GM21717 (cell line): Measurements from ENCODE around the gene POLA1.

ENCODE experiments used
- ATAC-seq: cut with Tn5 transposase; IDR thresholded peaks from one replicate; pipeline ENCODE4 v1.9.1; 2021; ENCODE audit warnings: mild to moderate bottlenecking, moderate library complexity; ENCODE audit not compliant: unreplicated experiment

POLA1 gene

DNA sequence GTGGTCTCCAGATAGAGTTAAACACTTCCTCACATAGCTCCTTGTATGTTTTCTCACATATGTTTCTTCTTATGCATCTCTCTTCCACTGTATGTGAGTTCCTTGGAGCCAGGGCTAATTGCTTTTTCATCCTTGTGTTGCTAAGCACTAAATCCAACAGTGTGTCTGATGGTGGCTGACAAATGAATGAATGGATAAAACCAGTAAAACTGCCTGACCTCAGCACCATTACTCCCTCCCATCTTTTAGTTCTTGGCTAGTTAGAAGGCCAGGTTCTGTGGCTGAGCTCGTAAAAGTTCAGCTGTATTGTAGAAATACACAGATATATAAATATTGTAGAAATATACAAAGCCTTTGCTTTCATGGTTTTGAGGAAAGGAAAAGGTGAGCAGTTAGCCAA lies 271.7 kb downstream of the POLA1 start:
- ATAC-seq, result no peak

- no peak for ATAC-seq
Observed at GRCh38 chrX:24969812-24970211, 276.1 kb downstream of the POLA1 start.

GRCh38 chrX:24979081-24979480 lies 285.4 kb downstream of the POLA1 start:
- ATAC-seq, result no peak

GRCh38 chrX:24981030-24981429 lies 287.3 kb downstream of the POLA1 start:
- ATAC-seq, result no peak

GRCh38 chrX:24982306-24982965 lies 288.7 kb downstream of the POLA1 start:
- no peak for ATAC-seq

- ATAC-seq, result no peak
Observed at GRCh38 chrX:24983931-24984330, 290.2 kb downstream of the POLA1 start.

- no peak for ATAC-seq
Observed at GRCh38 chrX:24985120-24985519, 291.4 kb downstream of the POLA1 start.

DNA sequence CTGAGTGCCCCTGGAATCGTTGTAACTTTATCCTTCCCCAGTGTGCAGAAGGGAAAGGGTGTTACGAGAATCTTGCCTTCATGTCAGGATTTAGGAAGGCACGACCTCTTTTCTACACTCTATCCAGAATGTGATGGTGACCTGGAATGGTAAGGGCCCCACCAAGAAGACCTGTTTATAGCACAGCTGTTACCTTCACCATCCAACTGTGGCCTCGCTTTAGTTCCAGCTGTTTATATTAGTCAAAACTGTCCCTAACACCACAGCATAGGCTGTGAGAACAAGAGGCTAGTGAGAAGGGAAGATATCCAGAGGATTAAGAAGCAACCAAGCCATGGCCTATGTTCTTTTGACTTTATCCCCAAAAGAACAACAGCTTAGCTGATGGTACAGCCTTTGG lies 294.0 kb downstream of the POLA1 start:
- no peak for ATAC-seq

DNA sequence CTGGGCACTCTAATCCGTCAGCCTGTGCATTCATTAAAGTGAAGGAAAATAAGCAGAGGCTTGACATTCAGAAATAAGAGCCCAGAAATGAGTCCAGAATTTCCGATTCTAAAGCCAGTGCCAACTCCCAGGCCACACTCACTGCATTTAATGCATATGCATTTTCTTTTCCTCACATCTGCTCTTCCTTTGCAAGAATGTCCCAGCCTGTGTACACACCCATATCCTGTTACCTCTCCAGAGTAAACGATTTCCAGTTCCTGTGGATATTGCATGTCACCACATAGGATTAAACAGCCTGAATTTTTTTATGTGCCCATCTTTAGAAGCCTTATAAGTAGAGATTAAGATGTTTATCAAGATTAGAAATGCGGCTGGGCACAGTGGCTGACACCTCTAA lies 294.6 kb downstream of the POLA1 start:
- ATAC-seq, result no peak

DNA sequence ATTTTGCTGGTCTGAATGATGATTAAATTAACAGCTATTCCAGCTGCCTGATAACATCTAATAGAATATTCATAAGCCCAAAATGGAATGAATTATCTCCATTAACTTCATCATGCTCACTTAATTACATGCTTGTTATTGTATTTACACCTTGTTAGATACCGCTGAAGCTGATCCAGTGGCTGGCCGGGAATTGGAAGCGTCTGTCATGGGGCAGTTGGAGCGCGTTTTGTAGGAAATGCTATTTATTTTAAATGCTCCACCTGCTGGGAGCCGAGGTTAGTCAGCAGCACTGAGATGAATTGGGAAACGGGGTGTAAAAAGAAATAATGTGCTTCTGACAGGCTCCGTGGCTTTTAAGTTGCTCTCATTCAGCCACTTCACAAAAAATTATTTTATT lies 296.8 kb downstream of the POLA1 start:
- no peak for ATAC-seq

DNA sequence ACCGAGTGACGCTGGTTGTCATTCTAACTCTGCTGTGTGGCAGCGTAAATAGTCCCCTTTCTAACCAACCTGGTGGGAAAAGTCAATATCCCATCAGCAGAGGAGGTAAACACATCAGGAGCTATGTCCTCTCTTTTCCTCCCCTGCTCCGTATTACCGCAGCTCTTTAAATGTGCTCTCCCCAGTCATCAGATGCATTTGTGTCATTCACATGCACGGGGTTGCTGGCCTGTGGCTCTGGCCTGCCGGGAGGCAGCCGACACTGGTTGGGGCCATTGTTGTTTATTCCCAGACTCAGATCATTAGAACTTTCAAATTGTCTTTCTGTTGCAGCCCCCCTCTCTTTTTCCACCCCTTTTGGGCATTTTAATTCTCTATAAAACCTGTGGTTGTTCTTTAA lies 300.2 kb downstream of the POLA1 start:
- no peak for ATAC-seq

DNA sequence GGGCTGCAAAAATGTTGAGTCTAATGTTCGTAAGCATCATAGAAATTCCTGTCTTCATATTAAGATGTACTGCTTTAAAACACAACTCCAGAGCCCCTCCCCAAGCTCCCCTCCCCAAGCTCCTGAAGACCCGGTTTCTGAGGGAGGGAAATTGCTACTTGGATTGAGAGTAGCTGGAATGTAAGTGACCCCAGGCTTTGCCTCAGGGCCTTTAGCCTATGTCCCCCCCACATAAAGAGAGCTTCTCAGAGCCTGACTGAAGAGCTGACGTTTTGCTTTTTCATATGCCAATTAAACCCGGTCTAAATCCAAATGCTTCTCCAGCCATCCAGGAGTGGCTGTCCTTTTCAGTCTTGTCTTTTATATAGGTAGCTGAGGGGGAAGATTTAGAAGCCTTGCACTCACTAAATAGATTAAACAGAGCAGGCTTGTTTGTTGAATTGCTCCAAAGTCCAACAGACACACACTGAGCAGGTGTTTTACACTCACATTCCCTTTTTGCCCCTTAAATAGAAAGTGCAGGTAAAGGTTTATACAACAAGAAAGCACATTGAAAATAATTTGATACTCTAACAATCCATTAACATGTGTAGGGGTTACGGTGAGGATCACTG lies 302.5 kb downstream of the POLA1 start:
- no peak for ATAC-seq

DNA sequence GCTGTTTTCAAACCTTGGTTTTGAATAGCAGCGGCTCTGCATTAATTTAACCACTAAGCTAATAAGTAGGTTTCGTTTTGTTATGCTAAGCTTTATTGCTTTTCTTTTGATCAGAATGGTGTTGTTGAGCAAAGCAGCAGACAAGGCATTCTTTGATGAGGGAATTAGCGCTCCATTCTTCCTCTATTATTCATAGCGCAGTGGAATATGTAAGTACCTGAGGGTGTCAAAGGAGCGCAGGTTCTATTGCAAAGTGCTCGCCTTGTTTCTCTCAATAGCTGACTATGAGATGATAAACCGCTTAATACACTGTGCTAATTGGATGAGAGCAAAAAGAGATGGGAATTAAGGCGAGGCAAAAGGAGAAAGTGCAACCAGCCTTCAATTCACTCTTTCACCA lies 305.8 kb downstream of the POLA1 start:
- ATAC-seq, result no peak

GRCh38 chrX:25001808-25002660 lies 308.3 kb downstream of the POLA1 start:
- no peak for ATAC-seq

DNA sequence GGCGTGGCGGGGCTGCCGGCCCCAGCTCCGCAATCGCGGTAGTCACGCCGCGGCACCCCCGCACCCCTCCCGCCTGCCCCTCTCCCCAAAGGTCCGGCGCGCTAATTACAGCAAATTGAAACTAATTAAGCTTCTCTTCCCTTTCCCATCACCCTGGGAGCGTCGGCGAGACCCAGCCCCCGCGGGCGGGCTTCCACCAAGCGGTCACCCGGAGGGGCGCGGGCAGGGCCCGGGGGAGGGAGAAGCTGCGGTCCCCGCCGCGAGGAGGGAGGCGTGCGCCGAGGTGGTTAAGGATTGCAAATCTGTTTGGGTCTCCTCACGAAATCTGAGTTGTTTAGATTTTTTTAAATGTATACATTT lies 308.9 kb downstream of the POLA1 start:
- no peak for ATAC-seq

GRCh38 chrX:25003066-25003849 lies 309.5 kb downstream of the POLA1 start:
- ATAC-seq, result peak; percentile 55

DNA sequence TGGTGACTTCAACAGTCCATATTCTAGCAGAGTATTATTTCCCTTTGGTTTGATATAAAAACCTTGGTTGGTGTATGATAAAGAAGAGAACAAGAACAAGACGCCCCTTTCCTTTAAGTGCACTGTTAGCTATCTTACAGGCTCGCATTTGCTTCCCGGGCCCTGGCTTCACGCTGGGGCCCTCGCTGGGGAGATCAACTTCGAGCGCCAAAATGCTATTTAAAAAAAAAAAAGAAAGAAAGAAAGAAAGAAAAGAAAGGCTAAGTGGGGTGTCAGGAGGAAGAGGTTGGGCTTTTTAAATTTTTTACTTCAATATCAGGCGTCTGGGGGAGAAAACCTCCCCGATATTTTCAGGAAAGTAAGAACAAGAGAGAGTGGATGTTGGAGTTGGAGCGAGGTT lies 310.3 kb downstream of the POLA1 start:
- no peak for ATAC-seq

- ATAC-seq, result no peak
Observed at GRCh38 chrX:25004485-25005032, 310.8 kb downstream of the POLA1 start.

- no peak for ATAC-seq
Observed at GRCh38 chrX:25005034-25005381, 311.3 kb downstream of the POLA1 start.

GRCh38 chrX:25005382-25006185 lies 311.9 kb downstream of the POLA1 start:
- no peak for ATAC-seq
